Activated naive CD8-positive, alpha-beta T cell (primary cell): ENCODE results near the gene DNMT1.
"Not testable (repeated sequence)": the region's sequence is repeated elsewhere in the genome, so short reads cannot be mapped to it uniquely, and the experiment has no call there.

ENCODE experiments used
- H3K27ac Mint-ChIP-seq: one replicate; pipeline ENCODE4 v1.8.0; 2021; ENCODE audit warnings: mixed read lengths
- H3K27me3 Mint-ChIP-seq: one replicate; pipeline ENCODE4 v1.8.0; 2021; ENCODE audit warnings: mixed read lengths
- H3K36me3 Mint-ChIP-seq: one replicate; pipeline ENCODE4 v1.8.0; 2021; ENCODE audit warnings: mixed read lengths
- H3K4me1 Mint-ChIP-seq: one replicate; pipeline ENCODE4 v1.8.0; 2021; ENCODE audit warnings: low read depth, mixed read lengths
- H3K4me3 Mint-ChIP-seq: one replicate; pipeline ENCODE4 v1.8.0; 2021; ENCODE audit warnings: mild to moderate bottlenecking, mixed read lengths
- H3K9me3 Mint-ChIP-seq: one replicate; pipeline ENCODE4 v1.8.0; 2021; ENCODE audit warnings: low read depth, mixed read lengths

DNMT1 gene

GRCh38 chr19:10206226-10206885 lies 11.6 kb upstream of the DNMT1 start:
- Mint-ChIP-seq H3K4me3 (no peak overlapping the region), H3K27me3 (no peaks in the 10 kb centered on the region), H3K27ac (no peak overlapping the region), H3K9me3 (no peaks in the 10 kb centered on the region), H3K4me1 (no peaks in the 10 kb centered on the region), H3K36me3 (peaks cover 2% of the 10 kb centered on the region)

GRCh38 chr19:10205636-10206035 lies 10.9 kb upstream of the DNMT1 start:
- Mint-ChIP-seq H3K4me3 (no peak overlapping the region), H3K9me3 (no peaks in the 10 kb centered on the region), H3K27ac (no peak overlapping the region), H3K4me1 (no peaks in the 10 kb centered on the region), H3K36me3 (no peaks in the 10 kb centered on the region), H3K27me3 (no peaks in the 10 kb centered on the region)

GRCh38 chr19:10203686-10204085 lies 8.9 kb upstream of the DNMT1 start:
- Mint-ChIP-seq H3K27ac (no peak overlapping the region), H3K4me3 (no peak overlapping the region)

GRCh38 chr19:10201176-10201575 lies 6.4 kb upstream of the DNMT1 start:
- no peaks in the 10 kb centered on the region for H3K9me3 Mint-ChIP-seq
- H3K27ac Mint-ChIP-seq: no peak overlapping the region
- H3K36me3 Mint-ChIP-seq: no peaks in the 10 kb centered on the region
- peaks cover 5% of the 10 kb centered on the region for H3K4me1 Mint-ChIP-seq
- H3K27me3 Mint-ChIP-seq: no peaks in the 10 kb centered on the region
- no peak overlapping the region for H3K4me3 Mint-ChIP-seq

More at GRCh38 chr19:10203686-10204085, 8.9 kb upstream of the DNMT1 start:
- Mint-ChIP-seq H3K27me3 (no peaks in the 10 kb centered on the region), H3K36me3 (no peaks in the 10 kb centered on the region), H3K9me3 (no peaks in the 10 kb centered on the region), H3K4me1 (peaks cover 3% of the 10 kb centered on the region)

GRCh38 chr19:10200101-10200500 lies 5.3 kb upstream of the DNMT1 start:
- H3K4me1 Mint-ChIP-seq, H3K36me3 Mint-ChIP-seq, H3K27me3 Mint-ChIP-seq, H3K4me3 Mint-ChIP-seq, H3K9me3 Mint-ChIP-seq, H3K27ac Mint-ChIP-seq: not testable (repeated sequence)

- not testable (repeated sequence) for H3K4me1 Mint-ChIP-seq, H3K4me3 Mint-ChIP-seq, H3K9me3 Mint-ChIP-seq, H3K36me3 Mint-ChIP-seq, H3K27me3 Mint-ChIP-seq, H3K27ac Mint-ChIP-seq
Measured at GRCh38 chr19:10198889-10199644, 4.3 kb upstream of the DNMT1 start.

GRCh38 chr19:10195199-10195519 lies 406 bp upstream of the DNMT1 start:
- H3K4me3 Mint-ChIP-seq: peak overlapping the region; percentile 88
- H3K4me1 Mint-ChIP-seq: peaks cover 24% of the 10 kb centered on the region
- H3K9me3 Mint-ChIP-seq: no peaks in the 10 kb centered on the region

GRCh38 chr19:10193790-10194499 lies 808 bp downstream of the DNMT1 start:
- peaks cover 32% of the 10 kb centered on the region for H3K4me1 Mint-ChIP-seq
- H3K4me3 Mint-ChIP-seq: peak overlapping the region; percentile 95
- H3K27me3 Mint-ChIP-seq: no peaks in the 10 kb centered on the region
- no peaks in the 10 kb centered on the region for H3K9me3 Mint-ChIP-seq
- H3K27ac Mint-ChIP-seq: peak overlapping the region; percentile 95
- peaks cover 7% of the 10 kb centered on the region for H3K36me3 Mint-ChIP-seq

More at GRCh38 chr19:10195199-10195519, 406 bp upstream of the DNMT1 start:
- Mint-ChIP-seq H3K27ac (peak overlapping the region; percentile 95), H3K27me3 (no peaks in the 10 kb centered on the region), H3K36me3 (peaks cover 5% of the 10 kb centered on the region)

GRCh38 chr19:10192922-10193321 lies 1.8 kb downstream of the DNMT1 start:
- Mint-ChIP-seq H3K36me3 (peaks cover 7% of the 10 kb centered on the region), H3K4me3 (peak overlapping the region; percentile 95), H3K27ac (peak overlapping the region; percentile 10), H3K9me3 (no peaks in the 10 kb centered on the region), H3K27me3 (no peaks in the 10 kb centered on the region), H3K4me1 (peaks cover 34% of the 10 kb centered on the region)

- H3K27ac Mint-ChIP-seq: peak overlapping the region; percentile 54
- peak overlapping the region; percentile 5 for H3K4me3 Mint-ChIP-seq
Measured at GRCh38 chr19:10191347-10191746, 3.4 kb downstream of the DNMT1 start.

GRCh38 chr19:10190026-10190425 lies 4.7 kb downstream of the DNMT1 start:
- Mint-ChIP-seq H3K36me3 (peaks cover 11% of the 10 kb centered on the region), H3K27ac (peak overlapping the region; percentile 23), H3K4me3 (peak overlapping the region; percentile 55), H3K4me1 (peaks cover 39% of the 10 kb centered on the region), H3K9me3 (no peaks in the 10 kb centered on the region), H3K27me3 (no peaks in the 10 kb centered on the region)

More at GRCh38 chr19:10191347-10191746, 3.4 kb downstream of the DNMT1 start:
- Mint-ChIP-seq H3K36me3 (peaks cover 11% of the 10 kb centered on the region), H3K9me3 (no peaks in the 10 kb centered on the region), H3K27me3 (no peaks in the 10 kb centered on the region), H3K4me1 (peaks cover 39% of the 10 kb centered on the region)

- Mint-ChIP-seq H3K4me1 (peaks cover 39% of the 10 kb centered on the region), H3K4me3 (peak overlapping the region; percentile 55), H3K27me3 (no peaks in the 10 kb centered on the region), H3K36me3 (peaks cover 11% of the 10 kb centered on the region), H3K9me3 (no peaks in the 10 kb centered on the region), H3K27ac (peak overlapping the region; percentile 23)
Measured at GRCh38 chr19:10189616-10190015, 5.1 kb downstream of the DNMT1 start.

- Mint-ChIP-seq H3K9me3 (no peaks in the 10 kb centered on the region), H3K27ac (peak overlapping the region; percentile 46), H3K36me3 (peaks cover 6% of the 10 kb centered on the region), H3K4me1 (peaks cover 28% of the 10 kb centered on the region), H3K27me3 (no peaks in the 10 kb centered on the region), H3K4me3 (no peak overlapping the region)
Measured at GRCh38 chr19:10187315-10187714, 7.4 kb downstream of the DNMT1 start.

- Mint-ChIP-seq H3K4me1 (peaks cover 22% of the 10 kb centered on the region), H3K9me3 (no peaks in the 10 kb centered on the region), H3K27ac (no peak overlapping the region), H3K36me3 (peaks cover 3% of the 10 kb centered on the region), H3K27me3 (no peaks in the 10 kb centered on the region), H3K4me3 (no peak overlapping the region)
Measured at GRCh38 chr19:10184636-10185035, 10.1 kb downstream of the DNMT1 start.

- Mint-ChIP-seq H3K4me3 (no peak overlapping the region), H3K4me1 (peaks cover 19% of the 10 kb centered on the region), H3K27me3 (no peaks in the 10 kb centered on the region), H3K36me3 (peaks cover 3% of the 10 kb centered on the region), H3K27ac (no peak overlapping the region), H3K9me3 (no peaks in the 10 kb centered on the region)
Measured at GRCh38 chr19:10183926-10184325, 10.8 kb downstream of the DNMT1 start.
